Osteoblast (primary cell): ENCODE measurements around the gene SBNO2. TPM values are rescaled to one million over a fixed set of nuclear protein-coding genes. Genes with fewer than 3 reads are reported as not detected.

ENCODE experiments used
- DNase-seq: peaks from one replicate; pipeline ENCODE4 v3.0.0; 2011; ENCODE audit warnings: low spot score, mixed read lengths; ENCODE audit not compliant: insufficient read length; ENCODE audit errors: missing footprints
- H2AFZ ChIP-seq: 2 replicates; pipeline ENCODE4 v1.6.0; 2011; ENCODE audit warnings: mild to moderate bottlenecking, low read length
- H3K27ac ChIP-seq: 2 replicates; pipeline ENCODE4 v1.5.1; 2011; ENCODE audit warnings: mild to moderate bottlenecking, low read depth, low read length, moderate library complexity
- H3K27me3 ChIP-seq: 2 replicates; pipeline ENCODE4 v1.6.0; 2012; ENCODE audit warnings: mild to moderate bottlenecking, control low read depth, inconsistent platforms, low read length, moderate library complexity; ENCODE audit not compliant: insufficient read depth
- H3K36me3 ChIP-seq: 2 replicates; pipeline ENCODE4 v1.5.1; 2011; ENCODE audit warnings: mild to moderate bottlenecking, low read length, control low read depth, moderate library complexity; ENCODE audit not compliant: insufficient read depth
- H3K4me1 ChIP-seq: 2 replicates; pipeline ENCODE4 v1.5.1; 2011; ENCODE audit warnings: mild to moderate bottlenecking, low read length, control low read depth, moderate library complexity; ENCODE audit not compliant: insufficient read depth
- H3K4me2 ChIP-seq: 2 replicates; pipeline ENCODE4 v1.6.0; 2011; ENCODE audit warnings: mild to moderate bottlenecking, low read length; ENCODE audit not compliant: insufficient read depth
- H3K4me3 ChIP-seq: fragments of 200-600 bp; sonication (generic); 3 replicates; pipeline ENCODE4 v1.5.1; 2012; ENCODE audit warnings: mild to moderate bottlenecking, low read length, inconsistent platforms; ENCODE audit not compliant: insufficient read depth
- H3K79me2 ChIP-seq: 2 replicates; pipeline ENCODE4 v1.6.0; 2012; ENCODE audit warnings: mild to moderate bottlenecking, low read length, control low read depth, inconsistent platforms; ENCODE audit not compliant: insufficient read depth
- H3K9me3 ChIP-seq: 2 replicates; pipeline ENCODE4 v1.5.1; 2011; ENCODE audit warnings: low read depth, low read length, control low read depth
- H4K20me1 ChIP-seq: 2 replicates; pipeline ENCODE4 v1.6.0; 2012; ENCODE audit warnings: mild to moderate bottlenecking, low read length, control low read depth; ENCODE audit not compliant: insufficient read depth
- CTCF ChIP-seq: IDR thresholded peaks from 2 replicates; pipeline ENCODE4 v1.5.1; 2011; ENCODE audit warnings: mild to moderate bottlenecking, low read depth, low read length, moderate library complexity; ENCODE audit errors: extremely low read depth
- total RNA-seq: library from RNA; depleted of rRNA; stranded (reverse); fragments of >200 nt; gene quantifications from 2 replicates; pipeline ENCODE4 v1.2.3, GENCODE V29; 2012

The SBNO2 gene
- total RNA-seq, 1 donor: 69.1 TPM

- TF ChIP-seq CTCF: no peak
- Histone ChIP-seq H3K36me3 (peaks cover 21% of the 10 kb centered on the region), H3K27me3 (no peaks in the 10 kb centered on the region), H3K4me2 (no peak overlapping the region), H3K4me3 (no peak overlapping the region), H2AFZ (no peak overlapping the region), H3K27ac (peak overlapping the region; percentile 17), H3K9me3 (no peaks in the 10 kb centered on the region), H3K4me1 (peaks cover 1% of the 10 kb centered on the region), H4K20me1 (peaks cover 33% of the 10 kb centered on the region), H3K79me2 (peaks cover 56% of the 10 kb centered on the region)
- no peak for DNase-seq
Observed at GRCh38 chr19:1221904-1222255, 47.8 kb upstream of the SBNO2 start.

- peak overlapping the region; percentile 17 for H3K27ac ChIP-seq
- H4K20me1 ChIP-seq: peaks cover 38% of the 10 kb centered on the region
- no peak overlapping the region for H3K4me3 ChIP-seq
- peaks cover 7% of the 10 kb centered on the region for H3K4me1 ChIP-seq
- no peak overlapping the region for H3K4me2 ChIP-seq
- H2AFZ ChIP-seq: no peak overlapping the region
- H3K27me3 ChIP-seq: no peaks in the 10 kb centered on the region
- peak; percentile 61 for TF ChIP-seq CTCF
- DNase-seq: peak; percentile 100
- H3K36me3 ChIP-seq: peaks cover 21% of the 10 kb centered on the region
- no peaks in the 10 kb centered on the region for H3K9me3 ChIP-seq
- peaks cover 61% of the 10 kb centered on the region for H3K79me2 ChIP-seq
Observed at GRCh38 chr19:1220976-1221903, 47.2 kb upstream of the SBNO2 start.

- H3K4me2 ChIP-seq: no peak overlapping the region
- H3K79me2 ChIP-seq: peaks cover 61% of the 10 kb centered on the region
- no peak overlapping the region for H3K4me3 ChIP-seq
- H4K20me1 ChIP-seq: peaks cover 34% of the 10 kb centered on the region
- peaks cover 21% of the 10 kb centered on the region for H3K36me3 ChIP-seq
- no peaks in the 10 kb centered on the region for H3K9me3 ChIP-seq
- peaks cover 13% of the 10 kb centered on the region for H3K4me1 ChIP-seq
- no peak overlapping the region for H3K27ac ChIP-seq
- no peak for DNase-seq
- TF ChIP-seq CTCF: no peak
- no peak overlapping the region for H2AFZ ChIP-seq
- H3K27me3 ChIP-seq: no peaks in the 10 kb centered on the region
Observed at GRCh38 chr19:1220477-1220930, 46.4 kb upstream of the SBNO2 start.

GRCh38 chr19:1219786-1220476 lies 45.9 kb upstream of the SBNO2 start:
- no peak overlapping the region for H3K4me2 ChIP-seq
- H3K27ac ChIP-seq: no peak overlapping the region
- H3K4me1 ChIP-seq: peaks cover 18% of the 10 kb centered on the region
- no peak for TF ChIP-seq CTCF
- H3K27me3 ChIP-seq: no peaks in the 10 kb centered on the region
- DNase-seq: no peak
- H3K79me2 ChIP-seq: peaks cover 67% of the 10 kb centered on the region
- H2AFZ ChIP-seq: no peak overlapping the region
- H3K4me3 ChIP-seq: no peak overlapping the region
- H3K9me3 ChIP-seq: no peaks in the 10 kb centered on the region
- H3K36me3 ChIP-seq: peaks cover 21% of the 10 kb centered on the region
- peaks cover 33% of the 10 kb centered on the region for H4K20me1 ChIP-seq
